Upper lobe of left lung (tissue), 4 donors: ENCODE measurements around the gene TBX4.

Source experiments
- EP300 ChIP-seq, 4 donors: sonication (generic); formaldehyde crosslinking; IDR thresholded peaks; one replicate each; pipeline ENCODE4 v1.5.1; 2017; ENCODE audit warnings: antibody characterized with exemption in 4 of 4, control low read depth in 2 of 4
- POLR2AphosphoS5 ChIP-seq, 2 donors: sonication (generic); formaldehyde crosslinking; IDR thresholded peaks; one replicate each; pipeline ENCODE4 v1.5.1; 2017; ENCODE audit warnings: antibody characterized with exemption in 2 of 2
- TF ChIP-seq, protein P1 (sequence below), 6 experiments: fragments of 450-650 bp in 4 of 6; fragments of 200-600 bp in 2 of 6; sonication (generic) in 2 of 6; IDR thresholded peaks; one replicate each; pipeline ENCODE4 v1.5.1; 2016 to 2019; ENCODE audit warnings: antibody characterized with exemption in 6 of 6

DNA sequence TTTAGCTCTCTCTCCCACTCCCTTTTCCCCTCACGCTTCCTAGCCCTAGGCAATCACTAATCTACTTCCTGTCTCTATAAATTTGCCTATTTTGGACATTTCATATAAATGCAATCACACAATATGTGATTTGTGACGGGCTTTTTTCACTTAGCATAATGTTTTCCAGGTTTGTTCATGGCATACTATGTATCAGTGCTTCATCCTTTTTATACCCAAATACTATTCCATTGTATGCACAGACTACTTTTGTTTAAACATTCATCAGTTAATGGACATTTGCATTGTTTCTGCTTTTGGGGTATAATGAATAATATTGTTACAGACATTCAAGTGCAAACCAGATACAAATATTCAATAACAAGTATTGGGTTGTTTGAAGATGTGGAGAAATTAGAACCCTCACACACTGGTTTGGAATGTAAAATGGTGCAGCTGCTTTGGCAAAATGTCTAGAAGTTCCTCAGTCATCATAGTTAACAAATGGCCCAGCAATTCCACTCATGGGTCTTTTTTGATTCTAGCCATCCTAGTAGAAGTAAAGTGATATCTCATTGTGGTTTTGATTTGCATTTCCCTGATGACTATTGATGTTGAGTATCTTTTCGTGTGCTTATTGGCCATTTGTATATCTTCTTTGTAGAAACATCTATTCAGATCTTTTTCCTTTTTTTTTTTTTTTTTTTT lies 67.7 kb downstream of the TBX4 start:
- no peak for TF ChIP-seq EP300 (IDR thresholded peaks at IDR 0.05)
- TF ChIP-seq, protein P1, sequence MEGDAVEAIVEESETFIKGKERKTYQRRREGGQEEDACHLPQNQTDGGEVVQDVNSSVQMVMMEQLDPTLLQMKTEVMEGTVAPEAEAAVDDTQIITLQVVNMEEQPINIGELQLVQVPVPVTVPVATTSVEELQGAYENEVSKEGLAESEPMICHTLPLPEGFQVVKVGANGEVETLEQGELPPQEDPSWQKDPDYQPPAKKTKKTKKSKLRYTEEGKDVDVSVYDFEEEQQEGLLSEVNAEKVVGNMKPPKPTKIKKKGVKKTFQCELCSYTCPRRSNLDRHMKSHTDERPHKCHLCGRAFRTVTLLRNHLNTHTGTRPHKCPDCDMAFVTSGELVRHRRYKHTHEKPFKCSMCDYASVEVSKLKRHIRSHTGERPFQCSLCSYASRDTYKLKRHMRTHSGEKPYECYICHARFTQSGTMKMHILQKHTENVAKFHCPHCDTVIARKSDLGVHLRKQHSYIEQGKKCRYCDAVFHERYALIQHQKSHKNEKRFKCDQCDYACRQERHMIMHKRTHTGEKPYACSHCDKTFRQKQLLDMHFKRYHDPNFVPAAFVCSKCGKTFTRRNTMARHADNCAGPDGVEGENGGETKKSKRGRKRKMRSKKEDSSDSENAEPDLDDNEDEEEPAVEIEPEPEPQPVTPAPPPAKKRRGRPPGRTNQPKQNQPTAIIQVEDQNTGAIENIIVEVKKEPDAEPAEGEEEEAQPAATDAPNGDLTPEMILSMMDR (IDR thresholded peaks at IDR 0.05) = no peak
- no peak for TF ChIP-seq POLR2AphosphoS5 (IDR thresholded peaks at IDR 0.05)
